HEK293 (cell line): ENCODE results near the gene APOBEC3B.
"Not testable (repeated sequence)": the region's sequence is repeated elsewhere in the genome, so short reads cannot be mapped to it uniquely, and the experiment has no call there.

ENCODE experiments used
- CTCF ChIA-PET: fragments of 350-600 bp; formaldehyde crosslinking; extraction: SDS; loops from one replicate; lab custom pipeline; 2021; ENCODE audit warnings: antibody characterized with exemption; lab: Yijun Ruan, JAX
- POLR2A ChIA-PET: fragments of 300-600 bp; formaldehyde crosslinking; extraction: SDS; loops from one replicate; lab custom pipeline; 2020; ENCODE audit warnings: antibody characterized with exemption, inconsistent platforms; lab: Yijun Ruan, JAX
- H3K27ac ChIP-seq: fragments of 200-500 bp; sonication (Bioruptor generic); 2 replicates; pipeline ENCODE4 v1.5.1; 2014; ENCODE audit warnings: low read depth, low read length, control low read depth, inconsistent platforms; ENCODE audit errors: extremely low read depth
- H3K36me3 ChIP-seq, 2 experiments: fragments of 200-500 bp in 1 of 2; sonication (Bioruptor generic) in 1 of 2; 1 replicate in 1 of 2; 2 replicates in 1 of 2; pipeline ENCODE4 v1.5.1; 2014 to 2017; ENCODE audit warnings: inconsistent platforms in 2 of 2, low read length in 2 of 2; ENCODE audit not compliant: control insufficient read depth in 2 of 2, insufficient read depth in 1 of 2
- H3K4me1 ChIP-seq: fragments of 200-500 bp; sonication (Bioruptor generic); 2 replicates; pipeline ENCODE4 v1.5.1; 2014; ENCODE audit warnings: mild to moderate bottlenecking, low read length, inconsistent platforms; ENCODE audit not compliant: control insufficient read depth, insufficient read depth
- H3K4me3 ChIP-seq: 2 replicates; pipeline ENCODE4 v1.5.1; 2011; ENCODE audit warnings: low read depth, mild to moderate bottlenecking, control low read depth, low read length, moderate library complexity
- H3K9me3 ChIP-seq: fragments of 200-500 bp; sonication (Bioruptor generic); 2 replicates; pipeline ENCODE4 v1.5.1; 2014; ENCODE audit warnings: low read depth, low read length, inconsistent platforms; ENCODE audit not compliant: control insufficient read depth, insufficient read depth
- CTCF ChIP-seq: fragments of 450-650 bp; formaldehyde crosslinking; IDR thresholded peaks from 2 replicates; pipeline ENCODE4 v1.5.1; 2016; ENCODE audit warnings: missing biosample characterization, missing genetic modification characterization
- EGR2 ChIP-seq: fragments of 450-650 bp; formaldehyde crosslinking; IDR thresholded peaks from 2 replicates; pipeline ENCODE4 v1.5.1; 2016; ENCODE audit warnings: low read depth, missing biosample characterization, missing genetic modification characterization
- KLF16 ChIP-seq: fragments of 450-650 bp; formaldehyde crosslinking; IDR thresholded peaks from 2 replicates; pipeline ENCODE4 v1.5.1; 2017; ENCODE audit warnings: missing biosample characterization, missing genetic modification characterization
- OSR2 ChIP-seq: fragments of 450-650 bp; formaldehyde crosslinking; IDR thresholded peaks from 2 replicates; pipeline ENCODE4 v1.5.1; 2016; ENCODE audit warnings: missing biosample characterization, missing genetic modification characterization
- PATZ1 ChIP-seq: fragments of 450-650 bp; formaldehyde crosslinking; IDR thresholded peaks from 2 replicates; pipeline ENCODE4 v1.5.1; 2016; ENCODE audit warnings: missing biosample characterization, missing genetic modification characterization
- ZFHX2 ChIP-seq: fragments of 450-650 bp; formaldehyde crosslinking; conservative IDR thresholded peaks from 2 replicates; pipeline ENCODE4 v1.5.1; 2016; ENCODE audit warnings: missing biosample characterization, missing genetic modification characterization
- ZNF146 ChIP-seq: fragments of 450-650 bp; formaldehyde crosslinking; IDR thresholded peaks from 2 replicates; pipeline ENCODE4 v1.5.1; 2016; ENCODE audit warnings: missing biosample characterization, missing genetic modification characterization
- ZNF211 ChIP-seq: fragments of 450-650 bp; formaldehyde crosslinking; IDR thresholded peaks from 2 replicates; pipeline ENCODE4 v1.5.1; 2016; ENCODE audit warnings: low read depth, missing biosample characterization, missing genetic modification characterization
- ZNF311 ChIP-seq: fragments of 450-650 bp; formaldehyde crosslinking; IDR thresholded peaks from 2 replicates; pipeline ENCODE4 v1.5.1; 2017; ENCODE audit warnings: missing biosample characterization, missing genetic modification characterization, borderline replicate concordance
- ZNF341 ChIP-seq: fragments of 450-650 bp; formaldehyde crosslinking; IDR thresholded peaks from 2 replicates; pipeline ENCODE4; 2016; ENCODE audit warnings: low read depth, missing biosample characterization, missing genetic modification characterization
- ZNF473 ChIP-seq: fragments of 450-650 bp; formaldehyde crosslinking; IDR thresholded peaks from 2 replicates; pipeline ENCODE4 v1.5.1; 2017; ENCODE audit warnings: missing biosample characterization, missing genetic modification characterization
- ZNF701 ChIP-seq: fragments of 450-650 bp; formaldehyde crosslinking; IDR thresholded peaks from 2 replicates; pipeline ENCODE4 v1.5.1; 2016; ENCODE audit warnings: missing biosample characterization, missing genetic modification characterization
- ZSCAN23 ChIP-seq: fragments of 450-650 bp; formaldehyde crosslinking; IDR thresholded peaks from 2 replicates; pipeline ENCODE4 v1.5.1; 2016; ENCODE audit warnings: missing biosample characterization, missing genetic modification characterization

The APOBEC3B gene

GRCh38 chr22:38977289-38977688, 4.9 kb upstream of the APOBEC3B start:
- CTCF ChIA-PET, H3K4me3 ChIP-seq, POLR2A ChIA-PET, H3K4me1 ChIP-seq, H3K9me3 ChIP-seq, H3K27ac ChIP-seq, H3K36me3 ChIP-seq: not testable (repeated sequence)
- TF ChIP-seq ZNF146 (tag by site-specific recombination) = peak; percentile 70

GRCh38 chr22:38980587-38980986, 1.6 kb upstream of the APOBEC3B start:
- not testable (repeated sequence) for H3K36me3 ChIP-seq, H3K9me3 ChIP-seq, H3K4me1 ChIP-seq, H3K4me3 ChIP-seq, H3K27ac ChIP-seq
- POLR2A ChIA-PET = interaction anchor here (1.9 kb wide), 1 partner anchor 23 kb away, joined by 7 read pairs; no protein-coding TSS in a partner anchor
- CTCF ChIA-PET = interaction anchor here (0.8 to 4.1 kb wide), 6 partner anchors 11 to 111 kb away, joined by 3 to 26 read pairs (median 4); no protein-coding TSS in a partner anchor

GRCh38 chr22:38981005-38981991, 849 bp upstream of the APOBEC3B start:
- H3K27ac ChIP-seq = peak overlapping the region; percentile 39; the same call in 1 of the 2 replicates
- H3K4me1 ChIP-seq = peaks cover 2% of the 10 kb centered on the region; the same call in 1 of the 2 replicates
- peak; percentile 78 for TF ChIP-seq EGR2 (tag by site-specific recombination)
- 0 out of 2 replicates have a peak, but pooled peaks have one; percentile 35 for TF ChIP-seq PATZ1 (tag by site-specific recombination)
- TF ChIP-seq ZNF701 (tag by site-specific recombination) = no peak
- TF ChIP-seq KLF16 (tag by site-specific recombination) = no peak
- peak; percentile 42 for TF ChIP-seq OSR2 (tag by site-specific recombination)
- no peak for TF ChIP-seq ZNF311 (tag by site-specific recombination)
- TF ChIP-seq ZFHX2 = peak; percentile 84
- TF ChIP-seq ZNF211 (tag by site-specific recombination) = no peak
- TF ChIP-seq ZSCAN23 = no peak
- no peak for TF ChIP-seq ZNF473
- 0 out of 2 replicates have a peak, but pooled peaks have one; percentile 26 for TF ChIP-seq ZNF341 (tag by site-specific recombination)
- TF ChIP-seq CTCF = peak; percentile 82
- no peak overlapping the region for H3K4me3 ChIP-seq
- H3K36me3 ChIP-seq = no peaks in the 10 kb centered on the region
- ChIA-PET CTCF (interaction anchor here (0.6 to 4.1 kb wide), 14 partner anchors 12 to 1035 kb away, joined by 3 to 26 read pairs (median 4); no protein-coding TSS in a partner anchor), POLR2A (interaction anchor here (0.7 to 1.9 kb wide), 3 partner anchors 12 to 109 kb away, joined by 3 to 7 read pairs (median 5); partner anchors contain the start of gene CBX6)
- no peaks in the 10 kb centered on the region for H3K9me3 ChIP-seq
